Right lobe of liver (tissue), 6 donors: ENCODE measurements around the gene SLC6A9. TPM values are rescaled to one million over a fixed set of nuclear protein-coding genes. Genes with fewer than 3 reads are reported as not detected.

Experiments used
- ATAC-seq, 4 donors: fragments of 200-7000 bp; cut with Tn5 transposase; one replicate each; pipeline ENCODE4 v1.9.1; 2020; ENCODE audit warnings: mild to moderate bottlenecking in 4 of 4, moderate library complexity in 4 of 4
- DNase-seq, 3 donors: peaks; one replicate each; pipeline ENCODE4 v3.0.0-alpha.2; 2020
- H3K27ac ChIP-seq, 3 donors: fragments of 200-600 bp; one replicate each; pipeline ENCODE4 v1.8.0; 2022
- H3K27me3 ChIP-seq, 2 donors: fragments of 200-600 bp; one replicate each; pipeline ENCODE4 v1.8.0; 2022
- H3K36me3 ChIP-seq, 4 donors: fragments of 200-600 bp; sonication (generic) in 1 of 4; one replicate each; pipeline versions ENCODE4 v1.5.1 to v1.8.0; 2017 to 2022; ENCODE audit warnings: control low read depth in 1 of 4
- H3K4me1 ChIP-seq, 4 donors: fragments of 200-600 bp; sonication (generic) in 1 of 4; one replicate each; pipeline versions ENCODE4 v1.5.1 to v1.8.0; 2017 to 2022; ENCODE audit warnings: control low read depth in 1 of 4
- H3K4me3 ChIP-seq, 3 donors: fragments of 200-600 bp; one replicate each; pipeline ENCODE4 v1.8.0; 2022
- H3K9me3 ChIP-seq, 4 donors: fragments of 200-600 bp; sonication (generic) in 1 of 4; one replicate each; pipeline versions ENCODE4 v1.5.1 to v1.8.0; 2017 to 2022; ENCODE audit warnings: control low read depth in 1 of 4
- POLR2A ChIP-seq: fragments of 450-650 bp; IDR thresholded peaks from one replicate; pipeline ENCODE4 v1.6.1; 2017; ENCODE audit warnings: antibody characterized with exemption, mild to moderate bottlenecking
- WGBS: methylation state at CpG from one replicate; pipeline ENCODE4 v1.1.6; 2018; ENCODE audit warnings: low coverage, low lambda C conversion rate; ENCODE audit not compliant: insufficient coverage; ENCODE audit errors: missing lambda C conversion rate; 5-methylcytosine and 5-hydroxymethylcytosine counted together
- intact Hi-C, 2 donors: fragments of 100-400 bp; cut with DNase I; formaldehyde crosslinking; loops; one replicate each; pipeline versions ENCODE4 v1.11.2 to v1.14.1; 2022
- total RNA-seq, 6 experiments: library from RNA; depleted of rRNA in 2 of 6; stranded (reverse); fragments of >200 nt in 2 of 6; fragmentation: NEBNext Ultra II Directional in 3 of 6; extraction: Animal tissue kit (Norgen Biotek cat#: 25700) in 3 of 6; gene quantifications; one replicate each; pipeline versions ENCODE4 v1.1.0 to v1.2.4, GENCODE V29; 2016 to 2023
- TF ChIP-seq, protein P1 (sequence below), 4 donors: fragments of 200-600 bp in 3 of 4; fragments of 450-650 bp in 1 of 4; IDR thresholded peaks; one replicate each; pipeline versions ENCODE4 v1.5.1 to v1.8.0; 2016 to 2022; ENCODE audit warnings: antibody characterized with exemption in 4 of 4, mild to moderate bottlenecking in 2 of 4
- donor health status: DM: no; HTN: yes; CAD: no.
- donor health status: DM: no; HTN: no; CAD: no.
- donor health status: DM: no; HTN: no; CAD: no.
- donor health status: DM: no; HTN: yes; CAD: no.
- donor health status: DM: no; HTN: yes; CAD: no.

Gene SLC6A9
- total RNA-seq, 6 experiments from 2014 or later: 0.78 to 2.2 (median 1.9) TPM

- peak overlapping the region; percentile 84 to 98 (median 97) for H3K4me3 ChIP-seq
- intact Hi-C loops: no loop called here
- H3K9me3 ChIP-seq: no peaks in the 10 kb centered on the region
- H3K4me1 ChIP-seq: peaks cover 0 to 45% (median 16%) of the 10 kb centered on the region in 4 donors
- ATAC-seq (peak; percentile 22 to 60 (median 40)), DNase-seq (peak; percentile 77 to 86 (median 78))
- TF ChIP-seq POLR2A: no peak
- TF ChIP-seq, protein P1, sequence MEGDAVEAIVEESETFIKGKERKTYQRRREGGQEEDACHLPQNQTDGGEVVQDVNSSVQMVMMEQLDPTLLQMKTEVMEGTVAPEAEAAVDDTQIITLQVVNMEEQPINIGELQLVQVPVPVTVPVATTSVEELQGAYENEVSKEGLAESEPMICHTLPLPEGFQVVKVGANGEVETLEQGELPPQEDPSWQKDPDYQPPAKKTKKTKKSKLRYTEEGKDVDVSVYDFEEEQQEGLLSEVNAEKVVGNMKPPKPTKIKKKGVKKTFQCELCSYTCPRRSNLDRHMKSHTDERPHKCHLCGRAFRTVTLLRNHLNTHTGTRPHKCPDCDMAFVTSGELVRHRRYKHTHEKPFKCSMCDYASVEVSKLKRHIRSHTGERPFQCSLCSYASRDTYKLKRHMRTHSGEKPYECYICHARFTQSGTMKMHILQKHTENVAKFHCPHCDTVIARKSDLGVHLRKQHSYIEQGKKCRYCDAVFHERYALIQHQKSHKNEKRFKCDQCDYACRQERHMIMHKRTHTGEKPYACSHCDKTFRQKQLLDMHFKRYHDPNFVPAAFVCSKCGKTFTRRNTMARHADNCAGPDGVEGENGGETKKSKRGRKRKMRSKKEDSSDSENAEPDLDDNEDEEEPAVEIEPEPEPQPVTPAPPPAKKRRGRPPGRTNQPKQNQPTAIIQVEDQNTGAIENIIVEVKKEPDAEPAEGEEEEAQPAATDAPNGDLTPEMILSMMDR (IDR thresholded peaks at IDR 0.05): no peak
- H3K27ac ChIP-seq: peak overlapping the region; percentile 86 to 93 (median 91)
- H3K27me3 ChIP-seq: no peaks in the 10 kb centered on the region
- peaks cover 0 to 14% (median 5%) of the 10 kb centered on the region in 4 donors for H3K36me3 ChIP-seq
- under 1% methylated on average over 24 of the region's 34 CpGs for WGBS
Measured at GRCh38 chr1:43975249-43975961, 55.9 kb downstream of the SLC6A9 start.

- peaks cover 0 to 14% (median 5%) of the 10 kb centered on the region in 4 donors for H3K36me3 ChIP-seq
- no peaks in the 10 kb centered on the region for H3K9me3 ChIP-seq
- peaks cover 0 to 41% (median 16%) of the 10 kb centered on the region in 4 donors for H3K4me1 ChIP-seq
- peak within 1 kb of the TSS; percentile 84 to 98 (median 97) for H3K4me3 ChIP-seq
- peak within 1 kb of the TSS; percentile 86 to 93 (median 91) for H3K27ac ChIP-seq
- TF ChIP-seq POLR2A: peak; percentile 89
- TF ChIP-seq, protein P1 (IDR thresholded peaks at IDR 0.05): peak; percentile 5 to 45 (median 24)
- no CpG with 5 or more reads among the region's 93 CpGs for WGBS
- DNase-seq (peak; percentile 98 to 99 (median 98)), ATAC-seq (peak; percentile 77 to 82 (median 80))
- intact Hi-C loops: no loop called here
- no peaks in the 10 kb centered on the region for H3K27me3 ChIP-seq
Measured at GRCh38 chr1:43974443-43975248, 56.6 kb downstream of the SLC6A9 start, which contains the start of gene ATP6V0B. Gene ATP6V0B (plus strand): TSS chr1:43974960. CDS start chr1:43975041, 81 bp downstream.

- Histone ChIP-seq H3K36me3 (peaks cover 0 to 14% (median 5%) of the 10 kb centered on the region in 4 donors), H3K27me3 (no peaks in the 10 kb centered on the region), H3K4me3 (peak overlapping the region; percentile 84 to 98 (median 97)), H3K9me3 (no peaks in the 10 kb centered on the region), H3K4me1 (peaks cover 0 to 41% (median 16%) of the 10 kb centered on the region in 4 donors), H3K27ac (peak overlapping the region; percentile 86 to 93 (median 91))
- DNase-seq (no peak), ATAC-seq (no peak)
- 36% methylated on average over 8 of the region's 9 CpGs for WGBS
- TF ChIP-seq, protein P1 (IDR thresholded peaks at IDR 0.05): no peak
- TF ChIP-seq POLR2A: no peak
- intact Hi-C loops: no loop called here
Measured at GRCh38 chr1:43973981-43974442, 57.2 kb downstream of the SLC6A9 start.

GRCh38 chr1:43971336-43971980 is 59.8 kb downstream of the SLC6A9 start:
- intact Hi-C loops: no loop called here
- ATAC-seq (no peak), DNase-seq (peak in 1 of 3 donors; percentile 56)
- Histone ChIP-seq H3K36me3 (peaks cover 0 to 4% (median 0%) of the 10 kb centered on the region in 4 donors), H3K27ac (no peak overlapping the region), H3K27me3 (no peaks in the 10 kb centered on the region), H3K4me1 (peaks cover 0 to 18% (median 8%) of the 10 kb centered on the region in 4 donors), H3K9me3 (no peaks in the 10 kb centered on the region), H3K4me3 (no peak overlapping the region)
- TF ChIP-seq POLR2A: no peak
- TF ChIP-seq, protein P1 (IDR thresholded peaks at IDR 0.05): no peak
- 93% methylated on average over 3 of the region's 17 CpGs for WGBS
